Naive thymus-derived CD8-positive, alpha-beta T cell (primary cell): ENCODE data around the gene SACM1L. TPM values are rescaled to one million over a fixed set of nuclear protein-coding genes. Genes with fewer than 3 reads are reported as not detected.

Experiments used
- ATAC-seq, 2 donors: fragments of 150-1000 bp; cut with Tn5 transposase in 1 of 2; sonication (Bioruptor Pico), chemical (Tn5 transposase) in 1 of 2; 1 replicate in 1 of 2; 2 replicates in 1 of 2; pipeline ENCODE4 v1.10.0; 2021; ENCODE audit warnings: mild to moderate bottlenecking in 2 of 2, moderate library complexity in 2 of 2
- POLR2A ChIA-PET: fragments of 350-600 bp; sonication (Branson Sonifier 250); formaldehyde crosslinking; loops from one replicate; lab custom pipeline; 2021; ENCODE audit warnings: antibody characterized with exemption; lab: Charles Lee
- DNase-seq, 10 donors: peaks; one replicate each; pipeline versions ENCODE4 v3.0.0 to v3.0.0-alpha.2; 2020 to 2022
- H3K27ac Mint-ChIP-seq, 10 donors: one replicate each; pipeline ENCODE4 v1.8.0; 2020 to 2022; ENCODE audit warnings: mild to moderate bottlenecking in 10 of 10, mixed read lengths in 10 of 10, moderate library complexity in 4 of 10, inconsistent platforms in 1 of 10
- H3K27me3 Mint-ChIP-seq, 5 donors: one replicate each; pipeline ENCODE4 v1.8.0; 2021 to 2022; ENCODE audit warnings: mixed read lengths in 5 of 5
- H3K36me3 Mint-ChIP-seq, 3 donors: one replicate each; pipeline ENCODE4 v1.8.0; 2020 to 2022; ENCODE audit warnings: mixed read lengths in 3 of 3, mild to moderate bottlenecking in 2 of 3, inconsistent platforms in 1 of 3
- H3K4me1 Mint-ChIP-seq, 4 donors: one replicate each; pipeline ENCODE4 v1.8.0; 2021 to 2022; ENCODE audit warnings: mixed read lengths in 4 of 4
- H3K4me3 Mint-ChIP-seq, 10 donors: one replicate each; pipeline ENCODE4 v1.8.0; 2020 to 2022; ENCODE audit warnings: mild to moderate bottlenecking in 10 of 10, mixed read lengths in 10 of 10, moderate library complexity in 6 of 10, inconsistent platforms in 1 of 10
- H3K9me3 Mint-ChIP-seq, 9 donors: one replicate each; pipeline ENCODE4 v1.8.0; 2020 to 2022; ENCODE audit warnings: mixed read lengths in 9 of 9, mild to moderate bottlenecking in 3 of 9, inconsistent platforms in 1 of 9, moderate library complexity in 1 of 9
- polyA plus RNA-seq, 3 donors: library from polyadenylated mRNA; unstranded; fragments of 300-500 nt; fragmentation: Illumina TruSeq; gene quantifications; one replicate each; pipeline ENCODE4 v1.2.3, GENCODE V29; 2021
- total RNA-seq, 8 experiments: library from RNA in 2 of 8; stranded (reverse) in 2 of 8; gene quantifications; one replicate each; pipeline ENCODE4 v1.2.3 and lab custom pipeline; 2021 to 2026

SACM1L gene
- total and polyA plus RNA-seq, 5 experiments from 2014 or later, result 18.8 to 94.4 (median 30.3) TPM

GRCh38 chr3:45670991-45671390 lies 18.2 kb upstream of the SACM1L start:
- Mint-ChIP-seq H3K4me1 (peaks cover 5 to 21% (median 13%) of the 10 kb centered on the region in 4 donors), H3K27ac (peak overlapping the region in 1 of 10 donors; percentile 15), H3K9me3 (no peaks in the 10 kb centered on the region), H3K4me3 (no peak overlapping the region), H3K36me3 (peaks cover 0 to 55% (median 24%) of the 10 kb centered on the region in 3 donors), H3K27me3 (no peaks in the 10 kb centered on the region)
- no peak for DNase-seq
- POLR2A ChIA-PET, result interaction anchor here (0.5 kb wide), 1 partner anchor 14 kb away, joined by 3 read pairs; no protein-coding TSS in a partner anchor
- ATAC-seq, result no peak

- no peak for ATAC-seq
- peaks cover 0 to 48% (median 22%) of the 10 kb centered on the region in 3 donors for H3K36me3 Mint-ChIP-seq
- H3K4me1 Mint-ChIP-seq, result peaks cover 10 to 35% (median 22%) of the 10 kb centered on the region in 4 donors
- no peak overlapping the region for H3K4me3 Mint-ChIP-seq
- POLR2A ChIA-PET, result interaction anchor here (0.7 kb wide), 1 partner anchor 17 kb away, joined by 3 read pairs; no protein-coding TSS in a partner anchor
- no peaks in the 10 kb centered on the region for H3K27me3 Mint-ChIP-seq
- H3K9me3 Mint-ChIP-seq, result no peaks in the 10 kb centered on the region
- H3K27ac Mint-ChIP-seq, result peak overlapping the region in 2 of 10 donors; percentile 37 to 43
- DNase-seq, result no peak
Measured at GRCh38 chr3:45673273-45673672, 15.9 kb upstream of the SACM1L start.

- Mint-ChIP-seq H3K27me3 (no peaks in the 10 kb centered on the region), H3K4me1 (peaks cover 12 to 48% (median 29%) of the 10 kb centered on the region in 4 donors), H3K4me3 (peak overlapping the region; percentile 69 to 91 (median 79)), H3K9me3 (no peaks in the 10 kb centered on the region), H3K36me3 (peaks cover 0 to 30% (median 13%) of the 10 kb centered on the region in 3 donors), H3K27ac (peak overlapping the region; percentile 94 to 99 (median 97))
- ATAC-seq (peak; percentile 45 to 48), DNase-seq (peak in 1 of 10 donors; percentile 15)
- POLR2A ChIA-PET, result interaction anchor here (2.8 to 3.5 kb wide), 3 partner anchors 11 to 17 kb away, joined by 13 to 46 read pairs (median 22); partner anchors contain the start of gene SACM1L
Measured at GRCh38 chr3:45676325-45677032, 12.7 kb upstream of the SACM1L start.

GRCh38 chr3:45677033-45677446 lies 12.2 kb upstream of the SACM1L start:
- ATAC-seq (peak; percentile 99 to 100), DNase-seq (peak; percentile 48 to 86 (median 68))
- Mint-ChIP-seq H3K4me1 (peaks cover 15 to 48% (median 31%) of the 10 kb centered on the region in 4 donors), H3K36me3 (peaks cover 0 to 26% (median 16%) of the 10 kb centered on the region in 3 donors), H3K27ac (peak overlapping the region; percentile 94 to 99 (median 97)), H3K9me3 (no peaks in the 10 kb centered on the region), H3K4me3 (peak overlapping the region; percentile 69 to 91 (median 79)), H3K27me3 (no peaks in the 10 kb centered on the region)
- POLR2A ChIA-PET, result interaction anchor here (2.8 to 3.5 kb wide), 3 partner anchors 11 to 17 kb away, joined by 13 to 46 read pairs (median 22); partner anchors contain the start of gene SACM1L

- ATAC-seq, result no peak
- Mint-ChIP-seq H3K36me3 (peaks cover 0 to 18% (median 16%) of the 10 kb centered on the region in 3 donors), H3K4me3 (peak overlapping the region in 4 of 10 donors; percentile 77 to 91 (median 84)), H3K4me1 (peaks cover 15 to 49% (median 33%) of the 10 kb centered on the region in 4 donors), H3K27me3 (no peaks in the 10 kb centered on the region), H3K9me3 (no peaks in the 10 kb centered on the region), H3K27ac (peak overlapping the region in 9 of 10 donors; percentile 47 to 99 (median 97))
- POLR2A ChIA-PET, result interaction anchor here (2.8 to 3.5 kb wide), 3 partner anchors 11 to 16 kb away, joined by 13 to 46 read pairs (median 22); partner anchors contain the start of gene SACM1L
- no peak for DNase-seq
Measured at GRCh38 chr3:45677841-45678240, 11.4 kb upstream of the SACM1L start.

DNA sequence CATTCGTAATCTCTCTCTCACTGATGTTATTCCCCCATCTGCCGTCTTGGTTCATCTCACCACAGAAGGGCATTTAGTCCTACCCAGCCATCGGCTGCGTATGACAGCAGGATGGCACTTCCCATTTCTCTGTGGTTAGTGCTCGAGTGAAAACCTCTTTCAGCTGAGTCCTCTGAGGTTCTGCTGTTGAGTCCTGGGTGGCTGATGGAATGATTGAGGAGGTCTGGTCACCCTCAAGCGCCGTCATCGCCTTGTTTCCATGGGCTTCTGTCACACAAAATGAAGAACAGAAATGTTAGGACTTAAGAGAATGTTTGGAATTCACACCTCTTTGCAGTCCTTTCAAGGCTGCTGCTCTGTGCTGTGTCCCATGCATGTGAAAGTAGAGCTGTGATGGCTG lies 9.4 kb upstream of the SACM1L start:
- no peak for DNase-seq

GRCh38 chr3:45681221-45681620 lies 8.0 kb upstream of the SACM1L start:
- Mint-ChIP-seq H3K4me3 (no peak overlapping the region), H3K4me1 (peaks cover 18 to 52% (median 44%) of the 10 kb centered on the region in 4 donors), H3K27ac (peak overlapping the region in 3 of 10 donors; percentile 0 to 35 (median 18)), H3K36me3 (peaks cover 0 to 20% (median 8%) of the 10 kb centered on the region in 3 donors), H3K9me3 (no peaks in the 10 kb centered on the region), H3K27me3 (no peaks in the 10 kb centered on the region)
- no peak for DNase-seq
- ATAC-seq, result no peak
- POLR2A ChIA-PET, result no interaction called here

More for the DNA sequence above, 9.4 kb upstream of the SACM1L start:
- Mint-ChIP-seq H3K4me1 (peaks cover 18 to 49% (median 39%) of the 10 kb centered on the region in 4 donors), H3K4me3 (peak overlapping the region in 2 of 10 donors; percentile 4 to 36), H3K27ac (peak overlapping the region in 8 of 10 donors; percentile 47 to 90 (median 76)), H3K36me3 (peaks cover 0 to 22% (median 8%) of the 10 kb centered on the region in 3 donors), H3K9me3 (no peaks in the 10 kb centered on the region), H3K27me3 (no peaks in the 10 kb centered on the region)
- no peak for ATAC-seq
- POLR2A ChIA-PET, result no interaction called here

GRCh38 chr3:45681846-45682245 lies 7.3 kb upstream of the SACM1L start:
- no peak overlapping the region for H3K4me3 Mint-ChIP-seq

DNA sequence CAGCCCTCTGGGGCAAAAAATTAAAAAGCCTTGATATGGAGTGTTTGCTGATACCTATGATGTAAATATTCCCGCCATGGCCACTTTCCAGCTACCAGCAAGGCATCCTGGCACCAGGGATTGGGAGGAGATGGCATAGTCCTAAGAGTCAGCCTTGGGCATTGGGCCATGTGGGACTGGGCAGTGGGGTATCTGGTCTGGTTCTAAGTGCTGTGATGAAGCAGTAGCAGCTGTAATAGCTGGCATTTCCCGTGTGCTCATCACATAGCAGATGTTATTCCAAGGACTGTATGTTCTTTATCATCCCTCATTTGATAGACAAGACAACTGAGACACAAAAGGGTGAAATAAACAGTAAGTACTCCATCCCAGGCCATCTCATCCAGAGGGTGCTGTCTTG lies 6.9 kb upstream of the SACM1L start:
- DNase-seq (no peak), ATAC-seq (no peak)
- no peaks in the 10 kb centered on the region for H3K27me3 Mint-ChIP-seq
- H3K27ac Mint-ChIP-seq, result peak overlapping the region in 4 of 10 donors; percentile 19 to 58 (median 32)
- POLR2A ChIA-PET, result interaction anchor here (0.6 kb wide), 1 partner anchor 23 kb away, joined by 3 read pairs; no protein-coding TSS in a partner anchor
- peaks cover 0 to 20% (median 8%) of the 10 kb centered on the region in 3 donors for H3K36me3 Mint-ChIP-seq
- no peak overlapping the region for H3K4me3 Mint-ChIP-seq
- H3K4me1 Mint-ChIP-seq, result peaks cover 12 to 46% (median 35%) of the 10 kb centered on the region in 4 donors
- no peaks in the 10 kb centered on the region for H3K9me3 Mint-ChIP-seq

More at GRCh38 chr3:45681846-45682245, 7.3 kb upstream of the SACM1L start:
- no peak for DNase-seq
- Mint-ChIP-seq H3K27me3 (no peaks in the 10 kb centered on the region), H3K4me1 (peaks cover 13 to 47% (median 38%) of the 10 kb centered on the region in 4 donors), H3K27ac (peak overlapping the region in 5 of 10 donors; percentile 39 to 63 (median 58)), H3K36me3 (peaks cover 0 to 20% (median 8%) of the 10 kb centered on the region in 3 donors), H3K9me3 (no peaks in the 10 kb centered on the region)
- POLR2A ChIA-PET, result no interaction called here
- no peak for ATAC-seq

DNA sequence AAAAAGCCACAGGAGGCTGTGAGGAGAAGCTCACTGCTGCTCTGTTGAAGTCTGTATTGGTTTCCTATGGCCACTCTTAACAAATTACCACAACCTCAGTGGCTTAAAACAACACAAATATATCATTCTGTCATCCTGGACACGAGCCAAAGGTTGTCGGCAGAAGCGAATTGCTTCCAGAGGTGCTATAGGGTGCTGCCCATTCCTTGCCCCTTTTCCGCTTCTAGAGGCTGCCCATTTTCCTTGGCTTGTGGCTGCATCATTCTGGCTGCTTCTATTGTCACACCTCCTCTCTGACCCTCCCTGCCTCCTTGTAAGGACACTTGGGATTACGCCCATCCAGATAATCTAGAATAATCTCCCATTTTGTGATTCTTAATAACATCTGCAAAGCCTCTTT lies 6.4 kb upstream of the SACM1L start:
- ATAC-seq, result no peak
- Mint-ChIP-seq H3K36me3 (peaks cover 0 to 20% (median 8%) of the 10 kb centered on the region in 3 donors), H3K4me3 (no peak overlapping the region), H3K9me3 (no peaks in the 10 kb centered on the region), H3K27me3 (no peaks in the 10 kb centered on the region), H3K4me1 (peaks cover 9 to 43% (median 31%) of the 10 kb centered on the region in 4 donors), H3K27ac (peak overlapping the region in 1 of 10 donors; percentile 84)
- POLR2A ChIA-PET, result interaction anchor here (0.6 kb wide), 1 partner anchor 23 kb away, joined by 3 read pairs; no protein-coding TSS in a partner anchor
- no peak for DNase-seq

DNA sequence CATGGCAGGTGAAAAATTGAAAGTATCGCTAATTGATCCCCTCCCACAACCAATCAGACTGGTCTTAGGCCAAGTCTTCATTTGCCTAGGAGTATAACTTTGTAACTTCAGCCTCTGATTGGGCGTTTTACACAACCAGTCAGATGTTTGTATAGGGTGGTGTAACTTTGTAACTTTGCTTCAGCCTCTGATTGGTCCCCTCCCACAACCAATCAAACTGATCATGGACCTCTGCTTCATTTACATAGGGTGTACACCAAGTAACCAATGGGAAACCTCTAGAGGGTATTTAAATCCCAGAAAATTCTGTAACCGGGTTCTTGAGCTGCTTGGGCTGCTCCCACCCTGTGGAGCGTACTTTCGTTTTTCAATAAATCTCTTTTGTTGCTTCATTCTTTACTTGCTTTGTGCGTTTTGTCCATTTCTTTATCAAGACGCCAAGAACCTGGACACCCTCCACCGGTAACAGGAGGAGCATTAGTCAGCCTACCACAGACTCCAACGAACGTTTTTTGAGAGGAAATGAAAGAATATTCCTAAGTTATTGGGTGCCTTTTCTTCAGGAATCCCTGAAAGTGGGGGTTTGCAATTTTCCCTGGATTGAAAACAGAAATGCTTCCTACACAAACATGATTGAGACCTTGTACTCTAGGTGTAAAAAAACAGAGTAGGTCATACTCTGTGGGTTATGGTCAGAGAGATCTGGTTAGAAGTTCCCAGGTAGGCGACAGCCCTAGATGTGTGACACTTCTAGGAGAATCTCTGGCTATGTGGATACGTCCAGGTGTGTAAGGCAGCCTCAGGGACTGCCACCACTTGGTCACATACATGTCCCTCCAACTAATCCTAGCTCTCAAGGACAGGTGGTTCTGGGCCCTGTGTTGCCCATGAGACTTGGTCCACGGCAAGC lies 5.5 kb upstream of the SACM1L start:
- H3K36me3 Mint-ChIP-seq, result peaks cover 0 to 20% (median 5%) of the 10 kb centered on the region in 3 donors

More for the DNA sequence above, 5.5 kb upstream of the SACM1L start:
- DNase-seq (no peak), ATAC-seq (no peak)
- Mint-ChIP-seq H3K4me3 (peak overlapping the region in 3 of 10 donors; percentile 6 to 77 (median 62)), H3K4me1 (peaks cover 10 to 42% (median 34%) of the 10 kb centered on the region in 4 donors), H3K9me3 (no peaks in the 10 kb centered on the region), H3K27me3 (no peaks in the 10 kb centered on the region), H3K27ac (peak overlapping the region in 7 of 10 donors; percentile 27 to 84 (median 65))
- POLR2A ChIA-PET, result no interaction called here
